Medulla oblongata (tissue), 1 donor: ENCODE results near the gene BAHD1.

Experiments used
- DNase-seq: peaks from one replicate; pipeline ENCODE4 v3.0.0-alpha.2; 2015; ENCODE audit errors: extremely low spot score

The BAHD1 gene

DNA sequence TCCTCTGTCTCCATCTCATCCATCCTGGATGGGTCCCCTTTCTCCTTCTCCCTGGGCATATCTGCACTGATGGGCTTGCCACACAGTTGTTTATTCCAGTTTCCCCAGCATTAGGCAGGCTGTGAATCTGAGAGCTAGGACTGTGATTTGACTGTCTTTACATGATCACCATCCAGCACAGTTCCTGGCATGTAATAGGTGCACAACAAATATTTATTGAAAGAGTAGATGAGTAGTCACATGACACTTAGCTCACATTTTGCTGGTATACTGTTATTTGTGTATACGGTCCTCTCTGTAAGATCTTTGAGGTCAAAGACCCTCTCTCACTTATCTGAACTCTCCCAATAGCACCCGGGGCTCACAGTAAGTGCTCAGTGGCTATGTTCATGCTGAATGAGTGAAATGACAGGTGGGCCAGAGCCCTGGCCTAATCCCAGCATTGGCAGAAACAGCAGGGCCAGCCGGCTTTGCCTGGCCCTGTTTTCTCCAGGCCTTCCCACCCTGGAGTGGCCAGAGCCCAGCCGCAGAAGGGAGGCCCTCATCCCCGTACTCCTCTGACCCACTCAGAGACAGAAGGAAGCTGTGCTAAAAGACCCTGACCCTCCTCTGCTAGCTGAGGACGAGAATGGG is 16.2 kb upstream of the BAHD1 start:
- no peak for DNase-seq

DNA sequence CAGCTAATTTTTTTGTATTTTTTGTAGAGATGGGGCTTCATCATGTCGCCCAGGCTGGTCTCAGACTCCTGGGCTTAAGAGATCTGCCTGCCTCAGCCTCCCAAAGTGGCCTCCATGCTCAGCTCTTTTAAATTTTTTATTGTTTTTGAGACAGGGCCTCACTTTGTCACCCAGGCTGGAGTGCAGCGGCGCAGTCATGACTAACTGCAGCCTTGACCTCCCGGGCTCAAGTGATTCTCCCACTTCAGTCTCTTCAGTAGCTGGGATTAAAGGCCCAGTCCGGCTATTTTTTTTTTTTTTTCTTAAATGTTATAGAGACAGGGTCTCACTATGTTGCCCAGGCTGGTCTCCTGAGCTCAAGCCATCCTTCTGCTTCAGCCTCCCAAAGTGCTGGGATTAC is 15.1 kb upstream of the BAHD1 start:
- no peak for DNase-seq

DNA sequence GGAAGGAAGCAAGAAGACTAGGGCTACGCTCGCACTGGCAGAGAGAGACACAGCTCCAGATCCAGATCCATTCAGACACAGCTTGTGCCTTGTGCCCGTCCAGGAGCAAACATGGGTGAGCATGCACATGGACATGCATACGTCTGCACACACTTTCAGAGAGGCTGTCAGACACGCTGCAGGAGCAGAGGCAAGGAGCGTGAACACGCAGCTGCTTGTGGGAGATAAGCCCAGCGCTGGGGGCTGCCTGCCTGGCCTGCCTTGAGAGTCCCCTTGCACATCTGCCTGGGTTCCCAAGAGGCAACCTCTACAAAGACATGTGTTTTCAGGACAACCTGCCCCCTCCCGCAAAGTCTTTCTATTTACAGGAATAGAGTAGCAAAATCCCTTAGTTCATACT is 13.6 kb upstream of the BAHD1 start:
- DNase-seq = no peak

DNA sequence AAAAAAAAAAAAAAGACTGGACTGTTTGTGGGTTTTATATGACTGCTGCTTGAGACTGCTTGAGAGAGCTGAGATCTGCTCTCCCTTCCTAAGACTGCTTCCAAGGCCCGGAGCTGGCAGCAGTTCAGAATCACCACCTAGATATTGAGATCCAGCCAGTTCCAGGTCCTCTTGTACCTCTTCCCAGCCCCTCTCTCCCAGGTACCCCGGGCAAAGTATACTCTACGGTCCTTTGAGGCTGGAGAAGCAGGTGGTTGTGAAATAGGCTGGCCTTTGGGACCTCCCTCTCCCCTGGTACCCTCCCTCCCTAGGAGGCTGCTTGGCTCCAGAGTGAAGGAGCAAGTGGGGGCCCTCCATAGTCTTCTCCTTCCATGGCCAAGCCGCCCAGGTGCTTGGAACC is 12.6 kb upstream of the BAHD1 start:
- no peak for DNase-seq

DNA sequence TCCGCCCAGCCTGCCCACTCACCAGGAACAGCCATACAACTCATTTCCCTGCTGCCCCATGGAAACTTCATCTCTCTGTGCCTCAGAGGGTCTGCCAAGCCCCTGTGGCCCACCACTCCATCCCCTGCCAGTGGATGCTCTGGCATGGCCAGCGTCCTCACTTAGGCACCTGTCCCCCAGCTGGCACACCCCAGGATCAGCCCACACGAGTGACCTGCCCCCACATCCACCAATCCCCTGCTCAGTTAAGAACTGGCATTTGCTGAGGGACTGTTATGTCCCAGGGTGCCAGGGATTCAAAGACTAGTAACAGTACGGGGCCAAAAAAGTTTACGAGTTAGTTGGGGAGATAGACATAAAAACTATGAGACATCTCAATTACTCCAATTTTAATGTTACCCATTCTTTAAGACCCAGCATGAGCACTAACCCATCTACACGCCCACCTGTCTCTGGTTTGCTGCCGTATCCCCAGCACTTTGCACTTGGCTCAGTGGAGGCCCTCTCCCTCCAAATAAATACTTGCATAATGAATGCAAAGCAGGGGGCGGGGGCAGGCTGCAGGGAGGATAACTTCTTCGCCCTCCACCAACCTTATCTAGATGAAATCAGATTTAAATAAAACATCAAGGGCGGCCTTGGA is 11.6 kb upstream of the BAHD1 start:
- no peak for DNase-seq

DNA sequence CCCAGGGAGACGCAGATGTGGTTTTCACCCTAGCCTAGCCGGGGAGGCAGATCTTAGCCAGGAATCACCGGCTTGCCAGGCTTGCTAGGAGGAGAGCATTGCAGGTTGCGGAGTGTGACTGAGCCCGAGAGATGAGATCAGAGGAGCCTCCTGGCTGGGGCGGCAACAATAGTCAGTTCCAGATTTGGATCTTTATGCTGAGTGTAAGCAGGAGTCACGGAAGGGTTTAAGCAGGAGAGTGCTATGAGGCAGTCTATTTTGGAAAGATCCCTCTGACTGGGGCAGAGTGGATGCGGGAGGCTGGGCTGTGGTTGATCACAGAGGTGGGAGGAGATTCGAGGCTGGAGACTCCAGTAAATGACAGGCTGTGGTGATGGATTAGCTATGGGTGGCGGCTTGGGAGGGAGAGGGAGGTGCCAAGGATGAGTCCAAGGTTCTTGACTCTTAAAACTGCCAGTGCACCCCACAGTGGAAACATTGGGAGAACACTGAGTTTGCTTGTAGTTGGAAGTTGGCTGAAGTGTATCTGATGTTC is 10.4 kb upstream of the BAHD1 start:
- no peak for DNase-seq

DNA sequence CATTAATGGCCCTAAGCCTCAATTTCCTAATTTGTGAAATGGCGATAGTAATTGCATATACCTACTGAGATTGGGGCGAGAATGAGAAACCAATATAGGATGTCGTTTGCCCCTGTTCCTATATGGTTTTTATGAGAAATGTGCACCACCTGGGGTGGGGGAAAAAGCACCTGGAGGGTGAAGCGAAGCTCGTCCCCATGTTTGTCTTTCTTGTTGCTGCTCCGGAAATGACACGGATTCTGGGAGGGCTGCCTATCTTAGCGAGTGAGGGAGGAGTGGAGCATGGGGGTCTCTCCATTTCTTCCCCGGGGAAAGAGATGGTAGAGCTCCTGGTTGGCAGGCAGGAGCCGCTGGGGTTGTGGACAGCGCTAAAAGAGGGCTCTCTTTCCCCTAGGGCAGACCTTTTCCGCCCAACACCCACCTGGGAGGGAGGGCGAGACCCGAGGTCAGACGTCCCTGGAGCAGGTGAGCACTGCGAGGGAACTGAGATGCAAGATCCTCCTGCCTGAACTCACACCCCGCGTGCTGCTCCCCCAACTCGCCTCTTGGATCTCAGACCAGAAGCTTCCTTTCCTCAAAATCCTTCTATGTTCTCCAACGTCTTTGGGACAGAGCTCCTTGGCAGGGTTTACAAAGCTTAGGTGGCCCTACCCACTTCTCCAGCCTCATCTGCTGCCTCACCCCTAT is 5.6 kb upstream of the BAHD1 start:
- no peak for DNase-seq

DNA sequence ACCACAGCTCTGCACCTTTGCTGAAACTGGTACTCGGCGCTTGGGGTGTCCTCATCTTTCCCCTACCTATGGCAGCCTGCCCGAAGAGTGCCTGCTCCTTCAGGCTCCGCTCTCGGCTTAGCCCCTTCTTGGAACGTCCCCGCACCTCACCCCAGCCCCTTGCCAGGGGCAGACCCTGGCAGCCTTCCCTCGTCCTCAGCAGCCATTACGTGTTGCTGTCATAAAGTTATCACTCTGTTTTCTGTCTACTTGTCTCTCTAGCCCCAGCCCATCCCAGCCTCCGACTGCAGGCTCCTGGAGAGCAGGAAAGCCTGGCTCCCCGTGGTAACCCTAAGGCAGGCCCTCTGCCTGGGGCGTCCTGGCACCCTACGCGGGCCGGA is 5.1 kb upstream of the BAHD1 start:
- no peak for DNase-seq

DNA sequence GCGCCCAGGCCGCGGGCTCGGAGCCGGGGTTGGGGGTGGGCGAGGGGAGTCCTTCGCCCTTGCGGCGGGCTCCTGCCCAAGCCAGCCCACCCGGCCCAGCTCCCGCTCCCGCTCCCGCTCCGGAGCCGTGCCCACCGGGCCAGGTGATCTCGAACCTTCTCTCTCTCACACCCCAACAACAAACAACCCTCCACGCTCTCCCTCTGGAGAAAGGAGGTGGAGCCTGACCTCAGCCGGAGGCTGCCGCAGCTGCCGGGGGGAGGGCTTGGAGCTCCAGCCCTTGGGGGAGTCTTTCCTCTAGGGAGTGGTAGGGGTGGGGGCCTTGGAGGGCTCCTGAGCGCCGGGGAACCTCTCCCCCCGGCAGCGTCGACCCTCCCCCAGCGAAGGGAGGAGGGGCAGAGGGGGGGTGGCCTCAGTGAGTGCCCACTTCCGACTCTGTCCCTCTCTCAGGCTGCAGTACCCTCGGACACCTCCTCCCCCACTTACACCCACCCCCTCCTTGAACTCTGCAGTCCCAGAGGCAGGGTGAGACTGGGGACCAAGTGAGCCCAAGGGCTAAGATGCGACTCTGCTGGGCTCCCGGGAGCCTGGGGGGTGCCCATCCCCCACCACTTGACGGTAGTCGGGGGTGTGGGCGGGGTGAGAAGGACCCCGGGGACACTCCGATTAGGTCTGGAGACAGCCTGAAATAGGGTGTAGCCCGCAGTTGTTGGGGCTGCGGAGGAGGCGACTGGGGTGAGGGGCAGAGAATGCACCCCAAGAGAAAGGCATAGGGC is 4.4 kb upstream of the BAHD1 start:
- no peak for DNase-seq

DNA sequence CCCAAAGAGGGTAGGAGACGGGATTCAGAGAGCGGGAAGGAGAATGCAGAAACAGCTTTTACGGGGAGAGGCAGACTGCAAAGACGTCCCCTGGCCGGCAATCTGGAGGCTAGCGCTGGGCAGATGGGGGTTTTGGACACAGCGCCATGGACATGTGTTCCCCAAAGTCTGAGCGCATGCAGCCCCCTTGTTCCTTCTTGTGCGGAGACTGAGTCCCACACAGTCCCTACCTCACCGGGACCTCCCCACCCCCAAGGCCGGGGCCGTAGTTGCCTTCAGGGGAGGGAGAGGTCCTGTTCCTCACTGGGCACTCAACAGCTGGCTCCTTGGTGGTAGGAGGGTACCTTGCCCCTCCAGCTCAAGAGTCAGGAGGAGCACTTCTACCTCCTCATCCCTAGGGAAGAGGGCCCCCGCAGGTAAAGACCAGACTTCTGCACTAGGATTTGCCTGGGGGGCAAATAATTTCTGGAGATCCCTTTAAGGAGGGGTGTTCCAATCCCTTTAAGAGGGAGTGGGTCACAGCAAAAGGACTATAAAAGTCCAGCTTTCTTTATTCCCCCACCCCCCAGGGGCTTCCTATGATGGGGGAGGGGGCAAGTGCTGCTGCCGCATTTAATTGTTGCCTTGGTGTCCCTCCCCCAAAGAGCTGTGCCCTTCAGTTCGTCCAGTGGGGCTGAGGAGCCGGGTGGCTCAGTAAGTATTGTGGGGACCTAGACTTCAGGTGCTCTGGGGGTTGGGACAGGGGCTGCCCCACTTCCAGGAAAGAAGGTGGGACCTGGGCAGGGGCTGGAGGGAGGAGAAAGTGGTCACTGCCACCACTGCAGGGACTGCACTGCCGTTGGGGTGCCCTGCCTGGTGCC is 3.6 kb upstream of the BAHD1 start:
- no peak for DNase-seq

DNA sequence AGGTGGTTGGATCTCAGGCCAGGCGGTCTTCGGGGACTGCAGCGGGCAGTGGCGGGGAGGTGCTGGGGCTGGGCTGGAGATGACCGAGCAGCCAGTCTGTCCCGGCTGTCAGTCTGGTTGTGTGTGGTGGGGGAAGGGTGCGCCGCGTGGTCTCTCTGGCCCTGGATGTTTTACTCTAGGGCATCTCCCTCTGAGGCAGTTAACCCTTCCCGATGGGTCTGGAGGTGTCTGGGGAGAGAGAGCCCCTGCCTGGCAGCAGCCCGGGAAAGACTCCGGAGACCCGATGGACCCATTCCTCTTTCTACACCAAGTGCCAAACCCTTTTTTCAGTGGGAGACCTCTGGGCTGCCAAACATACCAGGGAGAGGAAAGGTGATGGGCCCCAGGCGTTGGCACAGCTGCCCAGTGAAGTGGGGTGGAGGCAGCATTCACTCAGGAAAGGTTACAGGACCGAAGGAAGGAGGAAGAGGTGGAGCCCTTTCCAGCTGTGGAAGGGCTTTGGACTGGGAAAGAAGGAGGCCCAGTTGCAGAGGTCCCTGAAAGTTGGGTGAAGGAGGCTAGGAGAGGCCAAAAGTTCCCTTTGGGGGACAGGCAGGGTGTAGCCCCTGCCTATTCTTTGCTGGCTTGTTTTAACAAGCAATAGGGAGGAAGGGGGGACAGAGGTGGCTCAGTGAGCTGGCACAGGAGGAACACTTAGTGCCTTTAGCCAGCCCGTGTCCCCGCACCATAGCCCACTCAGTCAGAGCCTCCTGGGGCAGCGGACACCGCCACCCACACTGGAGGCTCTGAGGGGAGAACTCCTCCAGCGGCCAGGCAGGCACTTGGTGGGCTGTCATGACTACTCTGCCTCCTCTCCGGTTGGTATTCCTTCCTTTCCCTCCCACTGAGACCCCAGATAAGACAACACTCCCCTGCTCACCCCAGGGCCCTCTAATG is 2.7 kb upstream of the BAHD1 start:
- DNase-seq = no peak

DNA sequence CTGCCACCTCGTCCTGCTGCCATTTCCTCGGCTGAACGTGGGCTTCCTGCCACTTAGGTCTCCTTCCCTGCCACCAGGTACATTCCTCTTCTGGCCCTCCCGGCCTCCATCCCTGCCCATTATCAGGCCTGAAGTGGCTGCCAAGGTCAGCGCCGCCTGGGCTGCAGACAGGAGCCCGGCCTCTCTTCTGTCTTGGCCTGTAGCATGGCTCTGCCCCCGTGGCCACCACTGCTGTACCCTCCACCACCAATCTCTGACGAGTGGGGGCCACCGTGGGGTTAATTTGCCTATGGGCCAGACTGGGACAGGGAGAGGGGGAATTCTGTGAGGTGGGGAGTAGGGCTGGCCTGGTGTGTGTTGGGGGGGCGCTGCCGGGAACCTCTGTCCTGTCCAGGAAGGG is 2.0 kb upstream of the BAHD1 start:
- no peak for DNase-seq

DNA sequence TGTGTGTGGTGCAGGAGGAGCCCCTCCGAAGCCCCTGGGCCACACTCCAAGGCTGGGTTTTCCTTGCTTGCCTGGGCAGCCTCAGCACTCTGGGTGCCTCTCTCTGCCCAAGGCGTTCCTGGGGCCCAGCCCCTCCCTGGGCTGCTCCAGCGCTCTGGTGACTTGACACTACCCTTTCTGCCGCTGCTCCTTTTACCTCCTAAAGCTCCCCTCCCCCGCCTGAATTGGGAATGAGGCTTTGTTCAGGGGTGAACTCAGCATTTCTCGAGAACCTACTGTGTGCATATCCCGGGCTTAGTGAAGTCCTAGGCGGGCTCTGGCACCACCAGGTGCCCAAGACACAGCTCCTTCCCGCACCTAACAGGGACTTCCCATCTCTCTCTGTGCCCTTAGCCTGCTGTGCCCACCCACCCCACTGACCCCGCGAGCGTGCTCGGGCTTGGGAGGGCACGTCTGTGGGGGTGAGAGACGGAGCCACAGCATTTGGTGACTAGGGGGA is 1.2 kb upstream of the BAHD1 start:
- DNase-seq = no peak

DNA sequence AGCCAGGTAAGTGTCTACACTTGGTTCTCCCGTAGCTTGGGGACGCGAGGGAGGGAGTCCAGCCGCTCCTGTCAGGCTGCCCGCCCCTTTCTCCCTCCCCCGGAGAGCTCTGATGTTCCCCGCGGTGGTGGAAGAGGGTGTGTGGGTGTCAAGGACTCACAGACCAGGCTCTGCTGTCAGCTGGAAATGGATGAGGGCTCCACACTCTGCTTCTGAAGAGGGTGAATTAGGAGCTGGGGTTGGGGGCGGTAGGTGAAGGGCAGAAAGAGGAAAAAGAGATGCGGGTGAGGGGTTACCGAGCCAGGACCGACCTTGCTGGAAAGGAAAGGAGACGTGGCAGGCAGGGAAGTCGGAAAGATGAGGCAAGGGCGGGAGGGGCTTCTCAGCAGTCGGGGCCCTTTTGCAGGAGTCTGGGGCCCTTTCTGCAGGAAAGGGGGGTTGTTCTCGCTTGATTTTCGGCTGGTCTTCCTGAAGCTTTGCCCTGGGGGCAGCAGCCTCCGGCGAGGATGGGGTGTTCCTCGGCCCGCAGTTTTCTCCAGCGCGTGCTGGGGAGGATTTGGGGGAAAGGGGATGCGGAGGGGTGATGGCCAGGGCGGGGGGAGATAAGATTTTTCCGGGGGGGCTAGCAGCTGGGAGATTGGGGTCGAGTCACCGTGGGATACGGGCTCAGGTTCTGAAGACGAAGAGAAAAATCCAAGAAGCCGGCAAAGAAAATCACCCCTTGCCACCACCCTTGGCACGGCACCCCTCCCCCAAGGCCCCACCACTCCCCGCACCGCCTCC is 602 bp upstream of the BAHD1 start:
- no peak for DNase-seq

DNA sequence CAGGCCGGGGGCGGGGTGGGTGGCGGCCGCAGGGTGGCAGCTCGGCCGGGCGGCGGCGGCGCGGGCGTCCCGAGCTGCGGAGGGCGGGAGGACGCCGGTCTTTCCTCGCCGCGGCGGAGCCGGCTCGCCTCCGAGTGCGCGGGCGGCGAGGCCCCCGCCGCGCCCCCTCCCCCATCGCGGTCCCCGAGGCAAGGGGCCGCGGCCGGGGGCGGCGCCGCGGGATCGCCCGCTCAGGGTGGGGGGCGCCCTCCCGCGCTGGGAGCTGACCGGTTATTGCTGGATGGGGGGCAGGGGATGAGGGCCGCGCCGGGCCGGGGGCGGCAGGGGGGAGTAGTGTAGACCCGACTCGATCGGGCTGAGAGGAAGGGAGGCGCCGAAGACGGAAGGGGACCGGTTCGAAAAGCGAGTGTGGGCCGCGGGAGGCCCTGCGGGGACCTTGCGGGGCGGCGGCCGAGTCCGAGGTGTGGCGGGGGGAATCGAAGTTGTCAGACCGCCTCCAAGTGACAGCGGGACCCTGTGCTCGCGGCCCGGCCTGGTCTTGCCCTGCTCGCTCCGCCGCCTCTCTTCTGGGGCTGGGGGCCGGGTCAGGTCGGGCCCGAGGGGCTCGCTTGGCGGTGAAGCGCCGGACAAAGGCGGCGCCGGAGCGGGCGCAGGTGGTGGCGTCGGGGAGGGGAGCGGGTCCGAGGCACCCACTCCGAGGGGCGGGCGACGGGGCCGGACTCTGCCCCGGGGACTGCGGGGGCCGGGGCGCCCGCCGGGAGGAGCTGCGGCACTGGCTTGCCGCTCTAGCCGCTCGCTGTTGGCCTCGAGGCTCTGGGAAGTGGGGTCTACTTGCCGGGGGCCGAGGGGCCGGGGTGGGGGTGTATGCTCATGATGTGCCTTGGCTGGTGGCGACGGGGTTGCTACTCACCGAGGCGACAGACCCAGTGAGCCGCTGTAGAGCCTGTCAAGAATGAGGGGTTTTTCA is 1.1 kb downstream of the BAHD1 start:
- DNase-seq = no peak

DNA sequence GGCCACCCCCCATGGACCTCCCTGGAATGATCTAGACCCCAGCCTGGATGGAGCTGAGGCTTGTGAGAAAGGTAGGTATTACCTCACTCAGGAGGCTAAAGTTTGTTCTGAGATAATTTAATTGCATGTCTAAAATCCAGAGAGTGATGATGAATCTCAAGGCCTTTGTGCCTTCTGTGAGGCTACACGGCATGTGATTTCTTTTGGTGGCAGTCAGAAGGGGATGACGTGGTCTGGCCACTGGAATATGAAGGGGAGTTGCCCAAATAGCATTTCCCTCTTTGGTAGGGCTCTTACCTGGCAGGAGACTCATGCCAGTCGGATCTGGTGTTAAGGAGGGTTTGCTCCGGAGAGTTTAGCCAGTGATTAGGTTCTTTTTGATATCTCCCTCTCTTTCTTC is 2.5 kb downstream of the BAHD1 start:
- no peak for DNase-seq

DNA sequence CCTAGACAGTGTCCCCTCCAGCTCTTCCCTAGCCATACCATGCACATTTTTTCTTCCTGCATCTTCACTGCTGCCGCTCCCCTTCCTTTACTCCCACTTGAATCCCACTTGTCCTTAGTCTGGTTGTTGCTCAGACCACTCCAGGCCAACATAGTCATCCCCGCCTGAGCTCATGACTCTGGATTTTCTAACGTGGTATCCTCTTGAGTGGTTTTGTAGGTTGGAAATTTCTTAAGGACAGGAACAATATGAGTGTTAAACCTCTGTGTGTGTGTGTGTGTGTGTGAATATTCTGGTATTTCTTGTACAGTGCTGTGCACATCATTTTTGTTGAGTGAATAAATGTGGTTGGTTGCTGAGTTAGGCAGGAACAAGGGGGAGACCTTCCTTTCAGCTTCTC is 3.1 kb downstream of the BAHD1 start:
- no peak for DNase-seq

DNA sequence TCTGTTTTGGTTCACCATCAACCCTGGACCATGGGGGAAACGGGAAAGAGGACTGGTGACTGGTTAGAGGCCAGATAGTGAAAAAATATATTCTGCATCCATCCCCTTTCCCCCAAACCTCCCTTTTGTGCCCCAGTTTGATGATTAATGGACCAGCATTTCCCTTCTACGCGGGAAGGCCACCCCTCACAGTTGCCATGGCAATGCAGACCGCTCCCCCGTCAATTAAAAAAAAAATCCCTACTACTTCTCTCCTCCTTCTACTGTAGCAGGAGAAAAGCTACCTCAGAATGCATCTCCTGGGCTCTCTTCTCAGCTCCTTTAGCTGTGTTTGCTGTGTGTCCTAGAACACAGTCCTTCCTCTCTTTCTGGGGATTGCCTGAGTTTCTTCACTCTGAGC is 4.0 kb downstream of the BAHD1 start:
- DNase-seq = no peak
